Measurements from ENCODE around the gene EIF1. TPM values are rescaled to one million over a fixed set of nuclear protein-coding genes. Genes with fewer than 3 reads are reported as not detected.
"Not testable (repeated sequence)": the region's sequence is repeated elsewhere in the genome, so short reads cannot be mapped to it uniquely, and the experiment has no call there.

EIF1 gene
- total and polyA plus RNA-seq, 2 experiments from 2014 or later, result 180 to 989 TPM

- no peaks in the 10 kb centered on the region for H3K9me2 ChIP-seq (replicated peaks; ENCODE audit: insufficient read depth)
- H3K27ac ChIP-seq, result no peak overlapping the region
- peaks cover 18% of the 10 kb centered on the region for H4K20me1 ChIP-seq (ENCODE audit: insufficient read depth, poor library complexity, severe bottlenecking)
- peaks cover under 1% of the 10 kb centered on the region for H3K4me1 ChIP-seq (ENCODE audit: insufficient read depth)
- TF ChIP-seq CTCF (IDR thresholded peaks at IDR 0.05; ENCODE audit: poor library complexity) (peak; percentile 80), EZH2phosphoT487 (IDR thresholded peaks at IDR 0.05; ENCODE audit: low read depth, severe bottlenecking, unreplicated experiment) (no peak)
- 64% methylated on average over 11 of the region's 11 CpGs for WGBS (ENCODE audit: low lambda C conversion rate, missing lambda C conversion rate)
- no peaks in the 10 kb centered on the region for H3K9me3 ChIP-seq (ENCODE audit: low read depth)
- H3K36me3 ChIP-seq (replicated peaks; ENCODE audit: insufficient read depth, low read depth), result peaks cover 2% of the 10 kb centered on the region
- no peak overlapping the region for H3K4me2 ChIP-seq
- H3K79me2 ChIP-seq, result peaks cover 9% of the 10 kb centered on the region
- no peak overlapping the region for H2AFZ ChIP-seq
- no peaks in the 10 kb centered on the region for H3K27me3 ChIP-seq
- no peak overlapping the region for H3K4me3 ChIP-seq
- DNase-seq (ENCODE audit: low spot score), result peak; percentile 89
These were observed 7.5 kb downstream of the EIF1 start for GRCh38 chr17:41695954-41696757.

DNA sequence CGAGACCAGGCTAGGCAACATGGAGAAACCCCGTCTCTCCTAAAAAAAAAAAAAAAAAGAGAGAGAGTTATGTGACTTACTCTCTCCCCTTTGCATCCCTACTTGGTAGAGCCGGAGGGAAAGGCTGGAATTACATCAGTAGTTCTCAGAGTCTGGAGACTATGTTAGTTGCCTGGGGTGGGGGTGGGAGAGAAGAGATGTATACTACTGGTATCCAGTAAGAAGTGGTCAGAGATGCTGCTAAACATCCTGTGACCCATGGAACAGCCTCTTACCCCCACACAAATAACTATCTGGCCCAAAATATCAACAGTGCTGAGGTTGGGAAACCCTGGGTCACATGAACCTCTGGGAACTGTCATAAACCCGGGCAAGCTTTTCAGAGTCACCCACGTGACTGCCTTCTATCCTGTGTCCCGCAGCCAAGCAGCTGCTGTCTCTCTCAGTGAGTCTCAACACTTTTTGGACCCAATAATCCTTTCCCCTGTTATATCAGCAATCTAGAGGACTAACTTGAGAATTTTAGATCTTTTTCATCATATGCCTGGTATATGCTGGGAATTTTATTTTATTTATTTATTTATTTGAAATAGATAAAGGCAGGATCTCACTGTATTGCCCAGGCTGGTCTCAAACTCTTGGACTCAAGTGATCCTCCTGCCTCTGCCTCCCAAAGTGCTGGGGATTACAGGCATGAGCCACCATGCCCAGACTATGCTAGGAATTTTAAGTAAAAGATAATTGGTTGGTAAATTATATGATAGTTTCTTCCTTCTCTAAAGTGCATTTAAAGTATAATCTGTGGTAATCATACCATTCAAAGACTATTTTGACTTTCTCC, 8.7 kb downstream of the EIF1 start:
- Histone ChIP-seq H3K27me3 (no peaks in the 10 kb centered on the region), H3K36me3 (replicated peaks; ENCODE audit: insufficient read depth, low read depth) (no peaks in the 10 kb centered on the region), H3K4me2 (no peak overlapping the region), H3K4me1 (ENCODE audit: insufficient read depth) (no peaks in the 10 kb centered on the region), H3K27ac (peak overlapping the region; percentile 43), H3K79me2 (no peaks in the 10 kb centered on the region), H3K4me3 (no peak overlapping the region), H2AFZ (no peak overlapping the region), H3K9me2 (replicated peaks; ENCODE audit: insufficient read depth) (no peaks in the 10 kb centered on the region), H3K9me3 (ENCODE audit: low read depth) (no peaks in the 10 kb centered on the region), H4K20me1 (ENCODE audit: insufficient read depth, poor library complexity, severe bottlenecking) (peaks cover 7% of the 10 kb centered on the region)
- no peak for TF ChIP-seq EZH2 (IDR thresholded peaks at IDR 0.05; ENCODE audit: borderline replicate concordance)
- no peak for TF ChIP-seq EZH2phosphoT487 (IDR thresholded peaks at IDR 0.05; ENCODE audit: low read depth, severe bottlenecking, unreplicated experiment)
- 68% methylated on average over 6 of the region's 6 CpGs for WGBS (ENCODE audit: low lambda C conversion rate, missing lambda C conversion rate)
- peak; percentile 70 for DNase-seq (ENCODE audit: low spot score)

DNA sequence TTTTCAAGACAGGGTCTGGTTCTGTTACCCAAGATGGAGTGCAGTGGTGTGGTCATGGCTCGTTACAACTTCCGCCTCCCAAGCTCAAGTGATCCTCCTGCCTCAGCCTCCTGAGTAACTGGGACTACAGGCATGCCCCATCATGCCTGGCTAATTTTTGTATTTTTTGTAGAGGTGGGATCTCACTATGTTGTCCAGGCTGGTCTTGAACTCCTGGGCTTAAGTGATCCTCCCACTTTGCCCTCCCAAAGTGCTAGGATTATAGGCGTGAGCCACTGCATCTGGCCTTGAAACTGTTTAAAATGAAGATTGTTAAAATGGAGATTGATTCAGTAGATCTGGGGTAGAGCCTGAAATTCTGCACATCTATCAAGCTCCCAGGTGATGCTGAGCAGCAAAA, 12.2 kb downstream of the EIF1 start:
- H2AFZ ChIP-seq; H3K4me2 ChIP-seq; H3K4me3 ChIP-seq; H3K27me3 ChIP-seq; H3K4me1 ChIP-seq (ENCODE audit: insufficient read depth); H3K9me3 ChIP-seq (ENCODE audit: low read depth); H3K27ac ChIP-seq; H3K9me2 ChIP-seq (replicated peaks; ENCODE audit: insufficient read depth); H4K20me1 ChIP-seq (ENCODE audit: insufficient read depth, poor library complexity, severe bottlenecking); H3K36me3 ChIP-seq (replicated peaks; ENCODE audit: insufficient read depth, low read depth); DNase-seq (ENCODE audit: low spot score); H3K79me2 ChIP-seq: not testable (repeated sequence)
- WGBS (ENCODE audit: low lambda C conversion rate, missing lambda C conversion rate), result 91% methylated on average over 3 of the region's 3 CpGs

- Histone ChIP-seq H3K9me3 (ENCODE audit: low read depth) (no peaks in the 10 kb centered on the region), H3K4me2 (no peak overlapping the region)
- WGBS (ENCODE audit: low lambda C conversion rate, missing lambda C conversion rate), result 90% methylated on average over 8 of the region's 8 CpGs
These were observed 14.0 kb downstream of the EIF1 start for GRCh38 chr17:41702712-41703111.

More at GRCh38 chr17:41702712-41703111, 14.0 kb downstream of the EIF1 start:
- H3K79me2 ChIP-seq, result no peaks in the 10 kb centered on the region
- TF ChIP-seq CTCF (IDR thresholded peaks at IDR 0.05; ENCODE audit: poor library complexity), result no peak
- TF ChIP-seq EZH2phosphoT487 (IDR thresholded peaks at IDR 0.05; ENCODE audit: low read depth, severe bottlenecking, unreplicated experiment), result no peak
- no peak for TF ChIP-seq EZH2 (IDR thresholded peaks at IDR 0.05; ENCODE audit: borderline replicate concordance)
- no peak for DNase-seq (ENCODE audit: low spot score)
- H3K36me3 ChIP-seq (replicated peaks; ENCODE audit: insufficient read depth, low read depth), result no peaks in the 10 kb centered on the region
- H2AFZ ChIP-seq, result no peak overlapping the region
- no peaks in the 10 kb centered on the region for H4K20me1 ChIP-seq (ENCODE audit: insufficient read depth, poor library complexity, severe bottlenecking)
- no peaks in the 10 kb centered on the region for H3K27me3 ChIP-seq
- H3K4me1 ChIP-seq (ENCODE audit: insufficient read depth), result no peaks in the 10 kb centered on the region
- H3K9me2 ChIP-seq (replicated peaks; ENCODE audit: insufficient read depth), result no peaks in the 10 kb centered on the region
- no peak overlapping the region for H3K27ac ChIP-seq
- no peak overlapping the region for H3K4me3 ChIP-seq
